Trophoblast cell (in vitro differentiated cells and primary cell): ENCODE data around the gene EXOC3L2.

Source experiments
- DNase-seq, 2 donors: peaks; one replicate each; pipeline ENCODE4 v3.0.0-alpha.2; 2016
- H2AFZ ChIP-seq: 2 replicates; pipeline ENCODE4 v1.6.1; 2013; ENCODE audit warnings: low read length, moderate library complexity, mild to moderate bottlenecking; ENCODE audit not compliant: insufficient read depth, poor library complexity
- H2AK5ac ChIP-seq: 2 replicates; pipeline ENCODE4 v1.6.1; 2013; ENCODE audit warnings: mild to moderate bottlenecking, low read length
- H2BK120ac ChIP-seq: 2 replicates; pipeline ENCODE4 v1.6.1; 2013; ENCODE audit warnings: low read length, mild to moderate bottlenecking, moderate library complexity; ENCODE audit not compliant: insufficient read depth, poor library complexity
- H2BK12ac ChIP-seq: 2 replicates; pipeline ENCODE4 v1.6.1; 2013; ENCODE audit warnings: mild to moderate bottlenecking, low read length, moderate library complexity
- H2BK5ac ChIP-seq: 2 replicates; pipeline ENCODE4 v1.6.1; 2013; ENCODE audit warnings: low read length, low read depth, moderate library complexity, mild to moderate bottlenecking; ENCODE audit not compliant: poor library complexity
- H3K14ac ChIP-seq: 2 replicates; pipeline ENCODE4 v1.6.1; 2013; ENCODE audit warnings: mild to moderate bottlenecking, low read length
- H3K18ac ChIP-seq: 2 replicates; pipeline ENCODE4 v1.6.1; 2013; ENCODE audit warnings: mild to moderate bottlenecking, low read length
- H3K23ac ChIP-seq: 2 replicates; pipeline ENCODE4 v1.6.1; 2013; ENCODE audit warnings: low read length
- H3K27ac ChIP-seq: 2 replicates; pipeline ENCODE4 v1.5.1; 2013; ENCODE audit warnings: low read depth, mild to moderate bottlenecking, inconsistent platforms, low read length, moderate library complexity
- H3K27me3 ChIP-seq: 2 replicates; pipeline ENCODE4 v1.6.1; 2013; ENCODE audit warnings: inconsistent platforms, mild to moderate bottlenecking, low read length, moderate library complexity; ENCODE audit not compliant: insufficient read depth
- H3K36me3 ChIP-seq, 2 experiments: 1 replicate in 1 of 2; 2 replicates in 1 of 2; pipeline ENCODE4 v1.6.1; 2013; ENCODE audit warnings: low read length in 2 of 2, mild to moderate bottlenecking in 2 of 2, moderate library complexity in 1 of 2; ENCODE audit not compliant: insufficient read depth in 2 of 2, control insufficient read depth in 1 of 2
- H3K4ac ChIP-seq: 2 replicates; pipeline ENCODE4 v1.6.1; 2013; ENCODE audit warnings: low read depth, mild to moderate bottlenecking, low read length, moderate library complexity
- H3K4me1 ChIP-seq, 2 experiments: 1 replicate in 1 of 2; 2 replicates in 1 of 2; pipeline ENCODE4 v1.6.1; 2013; ENCODE audit warnings: low read length in 2 of 2, mild to moderate bottlenecking in 2 of 2, moderate library complexity in 1 of 2; ENCODE audit not compliant: insufficient read depth in 2 of 2, control insufficient read depth in 1 of 2
- H3K4me2 ChIP-seq: 2 replicates; pipeline ENCODE4 v1.6.1; 2013; ENCODE audit warnings: inconsistent platforms, mild to moderate bottlenecking, low read length, moderate library complexity
- H3K4me3 ChIP-seq: 2 replicates; pipeline ENCODE4 v1.5.1; 2013; ENCODE audit warnings: mild to moderate bottlenecking, low read depth, low read length, inconsistent platforms
- H3K79me1 ChIP-seq: one replicate; pipeline ENCODE4 v1.6.1; 2013; ENCODE audit warnings: low read length
- H3K79me2 ChIP-seq: 2 replicates; pipeline ENCODE4 v1.6.1; 2013; ENCODE audit warnings: low read length, mild to moderate bottlenecking; ENCODE audit not compliant: control insufficient read depth, insufficient read depth, poor library complexity
- H3K9ac ChIP-seq: 2 replicates; pipeline ENCODE4 v1.6.1; 2013; ENCODE audit warnings: mild to moderate bottlenecking, low read length
- H3K9me3 ChIP-seq: 2 replicates; pipeline ENCODE4 v1.6.1; 2013; ENCODE audit warnings: low read depth, mild to moderate bottlenecking, control low read depth, inconsistent platforms, low read length; ENCODE audit not compliant: insufficient read depth
- H4K12ac ChIP-seq: 2 replicates; pipeline ENCODE4 v1.6.1; 2013; ENCODE audit warnings: low read depth, mild to moderate bottlenecking, low read length, moderate library complexity
- H4K8ac ChIP-seq: 2 replicates; pipeline ENCODE4 v1.6.1; 2013; ENCODE audit warnings: low read depth, mild to moderate bottlenecking, low read length, moderate library complexity
- H4K91ac ChIP-seq: one replicate; pipeline ENCODE4 v1.6.1; 2013; ENCODE audit warnings: low read depth, mild to moderate bottlenecking, low read length, moderate library complexity
- WGBS: extraction: QIAGEN DNeasy Blood & Tissue Kit; methylation state at CpG from one replicate; pipeline ENCODE4 v1.1.7; 2013; ENCODE audit warnings: missing lambda C conversion rate; ENCODE audit not compliant: insufficient read length, insufficient coverage; ENCODE audit errors: extremely low coverage; 5-methylcytosine and 5-hydroxymethylcytosine counted together

EXOC3L2 gene

GRCh38 chr19:45265375-45265774 lies 20.2 kb upstream of the EXOC3L2 start:
- Histone ChIP-seq H2BK120ac (no peak overlapping the region), H2AFZ (no peak overlapping the region), H3K4me3 (peak overlapping the region; percentile 47), H3K23ac (peak overlapping the region; percentile 78), H4K12ac (no peak overlapping the region), H3K4ac (no peak overlapping the region), H3K27ac (no peak overlapping the region), H3K14ac (no peak overlapping the region), H3K4me1 (no peaks in the 10 kb centered on the region), H3K79me1 (no peaks in the 10 kb centered on the region), H2BK5ac (no peak overlapping the region), H3K18ac (no peak overlapping the region), H2AK5ac (no peak overlapping the region), H3K27me3 (no peaks in the 10 kb centered on the region), H3K9ac (no peak overlapping the region), H2BK12ac (no peak overlapping the region), H3K36me3 (peaks cover 38 to 39% of the 10 kb centered on the region in 2 experiments), H3K79me2 (no peaks in the 10 kb centered on the region), H3K9me3 (no peaks in the 10 kb centered on the region), H4K8ac (no peak overlapping the region), H4K91ac (no peak overlapping the region), H3K4me2 (no peak overlapping the region)
- DNase-seq: no peak
- 100% methylated on average over 1 of the region's 5 CpGs for WGBS

DNA sequence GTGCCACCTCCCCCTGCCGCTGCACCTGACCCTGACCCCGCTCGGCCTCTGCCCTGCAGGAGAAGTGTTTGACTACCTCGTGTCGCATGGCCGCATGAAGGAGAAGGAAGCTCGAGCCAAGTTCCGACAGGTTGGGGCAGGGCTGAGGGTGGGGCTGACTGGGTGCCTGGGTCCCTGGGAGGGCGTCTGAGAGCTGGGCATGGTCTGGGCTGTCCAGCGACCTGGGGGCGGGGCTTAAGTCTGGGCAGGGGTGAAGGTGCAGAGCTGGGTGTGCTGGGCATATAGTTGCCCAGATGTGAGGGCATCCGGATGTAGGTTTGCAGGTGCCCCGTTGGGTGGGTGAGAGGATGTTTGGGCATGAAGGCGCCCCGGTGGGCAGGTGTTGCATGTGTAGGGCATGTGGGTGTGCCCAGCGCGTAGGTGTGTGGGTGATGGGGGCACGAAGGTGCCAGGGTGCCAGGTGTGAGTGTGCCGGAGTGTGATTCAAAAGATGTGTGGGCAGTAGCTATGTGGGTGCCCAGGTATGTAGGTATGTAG lies 19.6 kb upstream of the EXOC3L2 start:
- DNase-seq: no peak
- Histone ChIP-seq H2BK5ac (no peak overlapping the region), H3K4me3 (no peak overlapping the region), H3K18ac (no peak overlapping the region), H3K36me3 (peaks cover 34 to 35% of the 10 kb centered on the region in 2 experiments), H4K12ac (no peak overlapping the region), H3K14ac (no peak overlapping the region), H3K4ac (no peak overlapping the region), H3K79me2 (no peaks in the 10 kb centered on the region), H2BK120ac (no peak overlapping the region), H4K8ac (no peak overlapping the region), H4K91ac (no peak overlapping the region), H3K4me2 (no peak overlapping the region), H3K27me3 (no peaks in the 10 kb centered on the region), H3K9me3 (no peaks in the 10 kb centered on the region), H2BK12ac (no peak overlapping the region), H3K9ac (no peak overlapping the region), H2AK5ac (no peak overlapping the region), H3K27ac (no peak overlapping the region), H2AFZ (no peak overlapping the region), H3K79me1 (no peaks in the 10 kb centered on the region), H3K23ac (no peak overlapping the region), H3K4me1 (no peaks in the 10 kb centered on the region)
- WGBS: no CpG with 5 or more reads among the region's 19 CpGs

- Histone ChIP-seq H3K9me3 (peaks cover 2% of the 10 kb centered on the region), H4K12ac (no peak overlapping the region), H3K27me3 (no peaks in the 10 kb centered on the region), H4K8ac (no peak overlapping the region), H3K4me2 (no peak overlapping the region), H2AK5ac (no peak overlapping the region), H3K9ac (no peak overlapping the region), H3K36me3 (peaks cover 28 to 30% of the 10 kb centered on the region in 2 experiments), H3K23ac (no peak overlapping the region), H2BK12ac (no peak overlapping the region), H3K27ac (no peak overlapping the region), H3K4me3 (no peak overlapping the region), H4K91ac (no peak overlapping the region), H2BK120ac (no peak overlapping the region), H3K18ac (no peak overlapping the region), H3K4me1 (no peaks in the 10 kb centered on the region), H2BK5ac (no peak overlapping the region), H3K79me1 (no peaks in the 10 kb centered on the region), H3K79me2 (no peaks in the 10 kb centered on the region), H2AFZ (no peak overlapping the region), H3K14ac (no peak overlapping the region), H3K4ac (no peak overlapping the region)
- no peak for DNase-seq
- no CpG with 5 or more reads among the region's 11 CpGs for WGBS
Measured at GRCh38 chr19:45263013-45263412, 17.8 kb upstream of the EXOC3L2 start.

- Histone ChIP-seq H3K14ac (no peak overlapping the region), H3K4me2 (no peak overlapping the region), H2AFZ (no peak overlapping the region), H3K4me1 (no peaks in the 10 kb centered on the region), H3K9me3 (peaks cover 2% of the 10 kb centered on the region), H2BK120ac (no peak overlapping the region), H2BK5ac (no peak overlapping the region), H3K4ac (no peak overlapping the region), H3K9ac (no peak overlapping the region), H3K79me2 (no peaks in the 10 kb centered on the region), H3K79me1 (no peaks in the 10 kb centered on the region), H3K27ac (no peak overlapping the region), H4K8ac (no peak overlapping the region), H2AK5ac (no peak overlapping the region), H3K36me3 (peaks cover 28 to 29% of the 10 kb centered on the region in 2 experiments), H3K4me3 (no peak overlapping the region), H3K18ac (no peak overlapping the region), H4K91ac (no peak overlapping the region), H2BK12ac (no peak overlapping the region), H3K27me3 (no peaks in the 10 kb centered on the region), H3K23ac (no peak overlapping the region), H4K12ac (no peak overlapping the region)
- no CpG with 5 or more reads among the region's 6 CpGs for WGBS
- DNase-seq: no peak
Measured at GRCh38 chr19:45262570-45262969, 17.4 kb upstream of the EXOC3L2 start.
